Measurements from ENCODE around the gene STARD13.

DNA sequence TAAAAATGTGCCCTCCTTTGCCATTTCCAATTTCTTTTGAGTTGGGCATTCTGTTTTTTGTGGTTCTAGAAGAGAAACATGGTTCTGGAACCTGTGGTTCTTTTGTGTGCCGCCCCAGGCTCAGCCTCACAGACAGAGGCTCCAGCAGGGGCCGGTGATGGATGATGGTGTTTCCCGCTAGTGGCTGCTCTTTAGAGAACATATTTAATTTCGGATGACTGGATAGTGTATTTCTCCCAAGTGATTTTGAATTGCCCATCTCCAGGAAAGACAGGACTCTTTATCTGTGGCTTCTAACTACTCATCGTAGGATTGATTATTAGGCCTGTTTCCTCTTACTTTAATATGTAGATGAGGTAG is 194.2 kb downstream of the STARD13 start:
- TF ChIP-seq POLR2A (IDR thresholded peaks at IDR 0.05) (no peak), POLR2AphosphoS5 (IDR thresholded peaks at IDR 0.05) (no peak)
- TF ChIP-seq, protein P1, sequence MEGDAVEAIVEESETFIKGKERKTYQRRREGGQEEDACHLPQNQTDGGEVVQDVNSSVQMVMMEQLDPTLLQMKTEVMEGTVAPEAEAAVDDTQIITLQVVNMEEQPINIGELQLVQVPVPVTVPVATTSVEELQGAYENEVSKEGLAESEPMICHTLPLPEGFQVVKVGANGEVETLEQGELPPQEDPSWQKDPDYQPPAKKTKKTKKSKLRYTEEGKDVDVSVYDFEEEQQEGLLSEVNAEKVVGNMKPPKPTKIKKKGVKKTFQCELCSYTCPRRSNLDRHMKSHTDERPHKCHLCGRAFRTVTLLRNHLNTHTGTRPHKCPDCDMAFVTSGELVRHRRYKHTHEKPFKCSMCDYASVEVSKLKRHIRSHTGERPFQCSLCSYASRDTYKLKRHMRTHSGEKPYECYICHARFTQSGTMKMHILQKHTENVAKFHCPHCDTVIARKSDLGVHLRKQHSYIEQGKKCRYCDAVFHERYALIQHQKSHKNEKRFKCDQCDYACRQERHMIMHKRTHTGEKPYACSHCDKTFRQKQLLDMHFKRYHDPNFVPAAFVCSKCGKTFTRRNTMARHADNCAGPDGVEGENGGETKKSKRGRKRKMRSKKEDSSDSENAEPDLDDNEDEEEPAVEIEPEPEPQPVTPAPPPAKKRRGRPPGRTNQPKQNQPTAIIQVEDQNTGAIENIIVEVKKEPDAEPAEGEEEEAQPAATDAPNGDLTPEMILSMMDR (IDR thresholded peaks at IDR 0.05): no peak
